ENCODE data around the gene EID2. TPM values are rescaled to one million over a fixed set of nuclear protein-coding genes. Genes with fewer than 3 reads are reported as not detected.

The EID2 gene
- total and polyA plus RNA-seq, 10 of the 15 experiments (the other 5 are each of a cell fraction or from before 2014, with no cell fraction given), result 1.6 to 11.4 (median 7.0) TPM

DNA sequence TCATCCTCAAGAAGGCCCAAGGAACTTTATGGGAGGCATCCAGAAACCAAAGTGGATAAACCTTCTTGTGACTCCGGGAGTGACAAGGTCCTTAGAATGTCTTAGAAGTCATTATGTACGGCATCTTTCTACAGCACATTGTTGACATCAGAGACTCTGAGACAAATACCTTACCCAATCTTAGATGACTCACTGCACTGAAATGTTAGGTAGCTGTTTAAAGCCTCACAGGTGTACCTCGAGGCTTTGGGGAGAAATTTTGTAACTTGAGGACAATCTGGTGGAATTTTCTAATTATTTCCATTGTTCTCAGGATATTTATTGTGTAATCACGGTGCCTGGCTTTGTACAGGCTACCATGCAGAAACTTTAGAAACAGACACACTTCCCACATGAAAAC, 47.5 kb upstream of the EID2 start (continued):
- TF ChIP-seq, protein P1, sequence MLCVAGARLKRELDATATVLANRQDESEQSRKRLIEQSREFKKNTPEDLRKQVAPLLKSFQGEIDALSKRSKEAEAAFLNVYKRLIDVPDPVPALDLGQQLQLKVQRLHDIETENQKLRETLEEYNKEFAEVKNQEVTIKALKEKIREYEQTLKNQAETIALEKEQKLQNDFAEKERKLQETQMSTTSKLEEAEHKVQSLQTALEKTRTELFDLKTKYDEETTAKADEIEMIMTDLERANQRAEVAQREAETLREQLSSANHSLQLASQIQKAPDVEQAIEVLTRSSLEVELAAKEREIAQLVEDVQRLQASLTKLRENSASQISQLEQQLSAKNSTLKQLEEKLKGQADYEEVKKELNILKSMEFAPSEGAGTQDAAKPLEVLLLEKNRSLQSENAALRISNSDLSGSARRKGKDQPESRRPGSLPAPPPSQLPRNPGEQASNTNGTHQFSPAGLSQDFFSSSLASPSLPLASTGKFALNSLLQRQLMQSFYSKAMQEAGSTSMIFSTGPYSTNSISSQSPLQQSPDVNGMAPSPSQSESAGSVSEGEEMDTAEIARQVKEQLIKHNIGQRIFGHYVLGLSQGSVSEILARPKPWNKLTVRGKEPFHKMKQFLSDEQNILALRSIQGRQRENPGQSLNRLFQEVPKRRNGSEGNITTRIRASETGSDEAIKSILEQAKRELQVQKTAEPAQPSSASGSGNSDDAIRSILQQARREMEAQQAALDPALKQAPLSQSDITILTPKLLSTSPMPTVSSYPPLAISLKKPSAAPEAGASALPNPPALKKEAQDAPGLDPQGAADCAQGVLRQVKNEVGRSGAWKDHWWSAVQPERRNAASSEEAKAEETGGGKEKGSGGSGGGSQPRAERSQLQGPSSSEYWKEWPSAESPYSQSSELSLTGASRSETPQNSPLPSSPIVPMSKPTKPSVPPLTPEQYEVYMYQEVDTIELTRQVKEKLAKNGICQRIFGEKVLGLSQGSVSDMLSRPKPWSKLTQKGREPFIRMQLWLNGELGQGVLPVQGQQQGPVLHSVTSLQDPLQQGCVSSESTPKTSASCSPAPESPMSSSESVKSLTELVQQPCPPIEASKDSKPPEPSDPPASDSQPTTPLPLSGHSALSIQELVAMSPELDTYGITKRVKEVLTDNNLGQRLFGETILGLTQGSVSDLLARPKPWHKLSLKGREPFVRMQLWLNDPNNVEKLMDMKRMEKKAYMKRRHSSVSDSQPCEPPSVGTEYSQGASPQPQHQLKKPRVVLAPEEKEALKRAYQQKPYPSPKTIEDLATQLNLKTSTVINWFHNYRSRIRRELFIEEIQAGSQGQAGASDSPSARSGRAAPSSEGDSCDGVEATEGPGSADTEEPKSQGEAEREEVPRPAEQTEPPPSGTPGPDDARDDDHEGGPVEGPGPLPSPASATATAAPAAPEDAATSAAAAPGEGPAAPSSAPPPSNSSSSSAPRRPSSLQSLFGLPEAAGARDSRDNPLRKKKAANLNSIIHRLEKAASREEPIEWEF (IDR thresholded peaks at IDR 0.05; ENCODE audit: insufficient replicate concordance, low read depth, low read length), result no peak
- TF ChIP-seq, protein P2, sequence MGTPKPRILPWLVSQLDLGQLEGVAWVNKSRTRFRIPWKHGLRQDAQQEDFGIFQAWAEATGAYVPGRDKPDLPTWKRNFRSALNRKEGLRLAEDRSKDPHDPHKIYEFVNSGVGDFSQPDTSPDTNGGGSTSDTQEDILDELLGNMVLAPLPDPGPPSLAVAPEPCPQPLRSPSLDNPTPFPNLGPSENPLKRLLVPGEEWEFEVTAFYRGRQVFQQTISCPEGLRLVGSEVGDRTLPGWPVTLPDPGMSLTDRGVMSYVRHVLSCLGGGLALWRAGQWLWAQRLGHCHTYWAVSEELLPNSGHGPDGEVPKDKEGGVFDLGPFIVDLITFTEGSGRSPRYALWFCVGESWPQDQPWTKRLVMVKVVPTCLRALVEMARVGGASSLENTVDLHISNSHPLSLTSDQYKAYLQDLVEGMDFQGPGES (IDR thresholded peaks at IDR 0.05), result no peak
- TF ChIP-seq WRNIP1 (IDR thresholded peaks at IDR 0.05; ENCODE audit: borderline replicate concordance, low read depth, low read length) (no peak), PML (IDR thresholded peaks at IDR 0.05; ENCODE audit: low read length) (no peak), IRF5 (IDR thresholded peaks at IDR 0.05; ENCODE audit: borderline replicate concordance) (no peak), CHD1 (IDR thresholded peaks at IDR 0.05; ENCODE audit: low read depth, low read length) (no peak), HDAC2 (IDR thresholded peaks at IDR 0.05) (no peak), STAT3 (IDR thresholded peaks at IDR 0.05; ENCODE audit: low read depth, low read length) (no peak), ZNF384 (IDR thresholded peaks at IDR 0.05; ENCODE audit: borderline replicate concordance, low read depth, low read length) (no peak)

All from GM12878 (cell line).